Measurements from ENCODE around the gene DERL2. TPM values are rescaled to one million over a fixed set of nuclear protein-coding genes. Genes with fewer than 3 reads are reported as not detected.

Gene DERL2
- total RNA-seq, 1 experiment from 2014 or later = 107 TPM

DNA sequence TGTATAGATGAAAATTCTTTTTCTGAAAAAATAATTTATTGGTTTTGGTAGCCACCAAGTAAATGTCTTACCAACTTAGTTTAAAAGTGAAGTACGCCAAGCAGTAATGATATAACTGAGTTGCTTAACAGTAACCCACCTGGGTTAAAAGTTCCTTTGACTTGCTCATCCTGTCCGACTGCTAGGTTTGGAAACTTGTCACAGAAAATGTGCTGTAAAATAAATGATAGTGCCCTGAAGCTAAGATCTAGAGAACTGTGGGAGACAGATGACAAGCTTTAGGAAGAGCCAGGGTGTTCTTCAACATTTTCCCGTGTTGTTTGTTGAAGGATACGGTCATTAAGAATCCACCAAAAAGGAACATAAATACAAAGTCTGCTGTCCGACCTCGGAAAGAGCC, 5.0 kb downstream of the DERL2 start:
- H3K27ac Mint-ChIP-seq (ENCODE audit: low read depth, unreplicated experiment) = no peak overlapping the region
- CTCF ChIA-PET = interaction anchor here (1.2 kb wide), 2 partner anchors 42 to 58 kb away, joined by 4 read pairs; partner anchors contain the start of gene C1QBP
- H3K36me3 Mint-ChIP-seq (ENCODE audit: insufficient read depth, unreplicated experiment) = peaks cover 80% of the 10 kb centered on the region
- no peak for TF ChIP-seq CTCF (IDR thresholded peaks at IDR 0.05; ENCODE audit: unreplicated experiment)
- no TSS peak for BruUV-seq (replicated peaks)
- no peaks in the 10 kb centered on the region for H3K27me3 Mint-ChIP-seq (ENCODE audit: insufficient read depth, unreplicated experiment)
- intact Hi-C loops (cut with micrococcal nuclease) = no loop called here
- DNase-seq (ENCODE audit: unreplicated experiment) = no peak
- H3K4me1 Mint-ChIP-seq (ENCODE audit: insufficient read depth, unreplicated experiment) = no peaks in the 10 kb centered on the region
- H3K9me3 Mint-ChIP-seq (ENCODE audit: unreplicated experiment) = no peaks in the 10 kb centered on the region
- no peak overlapping the region for H3K4me3 Mint-ChIP-seq (ENCODE audit: unreplicated experiment)
- POLR2A ChIA-PET = no interaction called here

DNA sequence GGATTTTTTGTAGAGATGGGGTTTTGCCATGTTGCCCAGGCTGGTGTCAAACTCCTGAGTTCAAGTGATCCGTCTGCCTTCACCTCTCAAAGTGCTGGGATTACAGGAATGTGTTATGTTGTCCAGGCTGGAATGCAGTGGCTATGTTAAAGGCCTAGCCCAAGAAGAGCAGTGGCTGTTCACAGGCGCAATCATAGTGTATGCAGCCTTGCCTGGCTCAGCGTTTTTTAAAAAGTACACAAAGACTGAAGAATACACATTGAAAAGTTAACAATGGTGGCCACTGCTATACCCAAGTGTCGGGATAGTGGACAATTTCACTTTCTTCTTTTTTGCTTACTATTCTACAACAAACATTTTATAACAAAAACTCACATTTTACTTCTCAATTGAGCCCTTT, 7.0 kb downstream of the DERL2 start:
- no peaks in the 10 kb centered on the region for H3K4me1 Mint-ChIP-seq (ENCODE audit: insufficient read depth, unreplicated experiment)
- peaks cover 94% of the 10 kb centered on the region for H3K36me3 Mint-ChIP-seq (ENCODE audit: insufficient read depth, unreplicated experiment)
- no peak for TF ChIP-seq CTCF (IDR thresholded peaks at IDR 0.05; ENCODE audit: unreplicated experiment)
- H3K27me3 Mint-ChIP-seq (ENCODE audit: insufficient read depth, unreplicated experiment) = no peaks in the 10 kb centered on the region
- H3K27ac Mint-ChIP-seq (ENCODE audit: low read depth, unreplicated experiment) = no peak overlapping the region
- ChIA-PET POLR2A (interaction anchor here (1.3 kb wide), 1 partner anchor 34 kb away, joined by 3 read pairs; no protein-coding TSS in a partner anchor), CTCF (no interaction called here)
- no peak for DNase-seq (ENCODE audit: unreplicated experiment)
- intact Hi-C loops (cut with micrococcal nuclease) = no loop called here
- H3K9me3 Mint-ChIP-seq (ENCODE audit: unreplicated experiment) = no peaks in the 10 kb centered on the region
- BruUV-seq (replicated peaks) = no TSS peak
- H3K4me3 Mint-ChIP-seq (ENCODE audit: unreplicated experiment) = no peak overlapping the region

- CTCF ChIA-PET = interaction anchor here (1.2 kb wide), 1 partner anchor 12 kb away, joined by 3 read pairs; the partner anchor contains the start of genes DERL2 and MIS12
- H3K36me3 Mint-ChIP-seq (ENCODE audit: insufficient read depth, unreplicated experiment) = peaks cover 86% of the 10 kb centered on the region
- H3K27ac Mint-ChIP-seq (ENCODE audit: low read depth, unreplicated experiment) = no peak overlapping the region
- no TSS peak for BruUV-seq (replicated peaks)
- intact Hi-C loops (cut with micrococcal nuclease) = no loop called here
- H3K4me1 Mint-ChIP-seq (ENCODE audit: insufficient read depth, unreplicated experiment) = no peaks in the 10 kb centered on the region
- H3K9me3 Mint-ChIP-seq (ENCODE audit: unreplicated experiment) = no peaks in the 10 kb centered on the region
- H3K4me3 Mint-ChIP-seq (ENCODE audit: unreplicated experiment) = no peak overlapping the region
- no peak for TF ChIP-seq CTCF (IDR thresholded peaks at IDR 0.05; ENCODE audit: unreplicated experiment)
- DNase-seq (ENCODE audit: unreplicated experiment) = no peak
- H3K27me3 Mint-ChIP-seq (ENCODE audit: insufficient read depth, unreplicated experiment) = no peaks in the 10 kb centered on the region
- POLR2A ChIA-PET = interaction anchor here (1.0 to 3.1 kb wide), 3 partner anchors 11 to 54 kb away, joined by 3 to 26 read pairs (median 4); partner anchors contain the start of genes C1QBP, DERL2, MIS12 and NUP88
Measured at GRCh38 chr17:5473906-5474305, 12.1 kb downstream of the DERL2 start.

DNA sequence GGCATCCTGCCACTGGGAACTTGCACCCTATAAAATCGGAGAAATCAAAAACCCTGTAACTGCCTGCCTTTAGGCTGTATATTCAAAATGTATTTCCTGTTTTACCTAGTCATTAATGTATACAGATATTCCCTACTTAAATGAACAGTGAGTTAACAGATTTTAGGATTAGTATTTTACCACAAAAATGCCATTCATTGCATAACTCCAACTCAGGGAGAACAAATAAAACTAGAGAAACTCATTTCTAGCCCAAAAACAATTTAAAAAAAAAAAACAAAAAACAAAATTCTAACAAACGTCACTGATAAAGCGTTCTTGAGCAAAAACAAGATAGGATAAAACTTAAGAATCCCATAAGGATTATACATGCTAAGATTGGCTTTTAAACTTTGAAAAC, 13.5 kb downstream of the DERL2 start:
- Mint-ChIP-seq H3K27me3 (ENCODE audit: insufficient read depth, unreplicated experiment) (no peaks in the 10 kb centered on the region), H3K4me1 (ENCODE audit: insufficient read depth, unreplicated experiment) (peaks cover 6% of the 10 kb centered on the region), H3K4me3 (ENCODE audit: unreplicated experiment) (no peak overlapping the region), H3K27ac (ENCODE audit: low read depth, unreplicated experiment) (no peak overlapping the region), H3K9me3 (ENCODE audit: unreplicated experiment) (no peaks in the 10 kb centered on the region), H3K36me3 (ENCODE audit: insufficient read depth, unreplicated experiment) (peaks cover 75% of the 10 kb centered on the region)
- CTCF ChIA-PET = no interaction called here
- intact Hi-C loops (cut with micrococcal nuclease) = no loop called here
- no peak for DNase-seq (ENCODE audit: unreplicated experiment)
- POLR2A ChIA-PET = interaction anchor here (3.1 kb wide), 1 partner anchor 13 kb away, joined by 26 read pairs; the partner anchor contains the start of genes DERL2 and MIS12
- TF ChIP-seq CTCF (IDR thresholded peaks at IDR 0.05; ENCODE audit: unreplicated experiment) = no peak
- no TSS peak for BruUV-seq (replicated peaks)

Data from MCF 10A (cell line).